Neural cell (in vitro differentiated cells): ENCODE data around the gene FAM107B.

ENCODE experiments used
- CTCF ChIP-seq: fragments of 450-650 bp; IDR thresholded peaks from 2 replicates; pipeline ENCODE4 v1.5.1; 2014; ENCODE audit warnings: antibody characterized with exemption, mild to moderate bottlenecking, moderate library complexity; ENCODE audit not compliant: poor library complexity, severe bottlenecking
- EP300 ChIP-seq: fragments of 450-650 bp; conservative IDR thresholded peaks from 2 replicates; pipeline ENCODE4 v1.6.1; 2014; ENCODE audit warnings: antibody characterized with exemption, mild to moderate bottlenecking, moderate library complexity; ENCODE audit not compliant: poor library complexity, severe bottlenecking
- SMC3 ChIP-seq: fragments of 450-650 bp; conservative IDR thresholded peaks from 2 replicates; pipeline ENCODE4 v1.6.1; 2014; ENCODE audit warnings: antibody characterized with exemption, mild to moderate bottlenecking, moderate library complexity; ENCODE audit not compliant: poor library complexity
- TF ChIP-seq, protein P1 (sequence below): IDR thresholded peaks from 2 replicates; pipeline ENCODE4 v1.6.1; 2012; ENCODE audit warnings: borderline replicate concordance

- TF ChIP-seq CTCF (peak; percentile 72), SMC3 (peak; percentile 79), EP300 (no peak)
- TF ChIP-seq, protein P1, sequence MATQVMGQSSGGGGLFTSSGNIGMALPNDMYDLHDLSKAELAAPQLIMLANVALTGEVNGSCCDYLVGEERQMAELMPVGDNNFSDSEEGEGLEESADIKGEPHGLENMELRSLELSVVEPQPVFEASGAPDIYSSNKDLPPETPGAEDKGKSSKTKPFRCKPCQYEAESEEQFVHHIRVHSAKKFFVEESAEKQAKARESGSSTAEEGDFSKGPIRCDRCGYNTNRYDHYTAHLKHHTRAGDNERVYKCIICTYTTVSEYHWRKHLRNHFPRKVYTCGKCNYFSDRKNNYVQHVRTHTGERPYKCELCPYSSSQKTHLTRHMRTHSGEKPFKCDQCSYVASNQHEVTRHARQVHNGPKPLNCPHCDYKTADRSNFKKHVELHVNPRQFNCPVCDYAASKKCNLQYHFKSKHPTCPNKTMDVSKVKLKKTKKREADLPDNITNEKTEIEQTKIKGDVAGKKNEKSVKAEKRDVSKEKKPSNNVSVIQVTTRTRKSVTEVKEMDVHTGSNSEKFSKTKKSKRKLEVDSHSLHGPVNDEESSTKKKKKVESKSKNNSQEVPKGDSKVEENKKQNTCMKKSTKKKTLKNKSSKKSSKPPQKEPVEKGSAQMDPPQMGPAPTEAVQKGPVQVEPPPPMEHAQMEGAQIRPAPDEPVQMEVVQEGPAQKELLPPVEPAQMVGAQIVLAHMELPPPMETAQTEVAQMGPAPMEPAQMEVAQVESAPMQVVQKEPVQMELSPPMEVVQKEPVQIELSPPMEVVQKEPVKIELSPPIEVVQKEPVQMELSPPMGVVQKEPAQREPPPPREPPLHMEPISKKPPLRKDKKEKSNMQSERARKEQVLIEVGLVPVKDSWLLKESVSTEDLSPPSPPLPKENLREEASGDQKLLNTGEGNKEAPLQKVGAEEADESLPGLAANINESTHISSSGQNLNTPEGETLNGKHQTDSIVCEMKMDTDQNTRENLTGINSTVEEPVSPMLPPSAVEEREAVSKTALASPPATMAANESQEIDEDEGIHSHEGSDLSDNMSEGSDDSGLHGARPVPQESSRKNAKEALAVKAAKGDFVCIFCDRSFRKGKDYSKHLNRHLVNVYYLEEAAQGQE = no peak
Measured at GRCh38 chr10:14822879-14823755, 48.4 kb upstream of the FAM107B start.
